ELF-1 (cell line): Measurements from ENCODE around the gene PDCD10.

ENCODE experiments used
- DNase-seq: peaks from one replicate; pipeline ENCODE4 v3.0.0-alpha.2; 2016; ENCODE audit warnings: low read depth, low spot score

Gene PDCD10

DNA sequence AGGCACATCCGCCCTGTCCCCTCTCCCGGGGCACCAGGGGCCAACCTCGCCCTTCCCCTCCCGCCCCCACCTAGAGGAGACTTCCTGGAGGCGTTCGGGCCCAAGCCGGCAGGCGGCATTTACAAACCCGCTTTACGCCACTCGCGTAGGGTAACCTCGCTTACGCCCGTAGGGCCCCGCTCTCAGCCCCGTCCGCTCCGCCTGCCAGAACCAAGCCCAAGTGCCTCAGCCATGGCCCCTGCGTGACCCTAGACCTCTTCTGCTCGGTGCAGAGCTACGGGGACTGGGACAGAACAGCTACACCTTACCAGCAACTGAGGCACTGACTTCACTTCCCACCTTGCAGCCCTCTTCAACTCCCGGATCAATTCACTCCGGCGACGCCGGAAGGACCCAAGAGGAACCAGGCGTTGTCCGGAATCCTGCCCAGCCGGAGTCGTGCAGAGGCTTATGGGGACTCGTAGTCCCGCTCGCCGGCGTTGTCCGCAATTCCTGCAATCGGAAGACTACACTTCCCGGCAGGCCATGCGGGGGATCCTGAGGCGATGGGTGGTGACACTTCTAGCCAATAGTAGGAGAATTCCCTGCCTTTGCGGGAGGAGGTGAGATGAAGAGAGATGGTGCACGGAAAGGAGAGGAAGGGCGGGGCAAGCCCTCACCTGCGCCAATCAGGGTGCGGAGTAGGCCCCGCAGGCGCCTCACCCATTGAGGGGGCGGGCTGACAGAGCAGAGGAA lies at the start of gene PDCD10:
Gene PDCD10 (minus strand): TSS at position 395 of the 735 bp plus-strand sequence. CDS start 14,735 bp downstream, outside the sequence.
- peak; percentile 99 for DNase-seq

DNA sequence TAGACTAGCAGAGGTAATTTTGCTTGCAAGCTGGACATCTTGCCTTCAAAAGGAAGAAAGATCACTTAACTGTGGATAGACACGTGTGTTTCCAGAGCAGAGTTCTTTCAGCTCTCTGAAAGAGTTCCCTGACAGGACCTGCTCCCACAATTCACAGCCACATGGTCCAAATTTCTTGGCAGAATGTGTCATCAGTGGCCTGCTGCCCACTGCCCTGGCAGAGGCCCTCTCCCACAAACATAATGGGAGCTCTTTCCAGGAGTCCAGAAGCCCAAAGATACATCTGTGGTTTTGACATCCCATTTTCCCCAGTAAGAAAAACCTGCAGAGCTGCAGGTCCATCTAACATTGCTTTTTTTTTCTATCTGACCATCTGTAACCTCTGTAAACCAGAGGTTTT lies 49.1 kb upstream of the PDCD10 start:
- DNase-seq, result no peak

DNA sequence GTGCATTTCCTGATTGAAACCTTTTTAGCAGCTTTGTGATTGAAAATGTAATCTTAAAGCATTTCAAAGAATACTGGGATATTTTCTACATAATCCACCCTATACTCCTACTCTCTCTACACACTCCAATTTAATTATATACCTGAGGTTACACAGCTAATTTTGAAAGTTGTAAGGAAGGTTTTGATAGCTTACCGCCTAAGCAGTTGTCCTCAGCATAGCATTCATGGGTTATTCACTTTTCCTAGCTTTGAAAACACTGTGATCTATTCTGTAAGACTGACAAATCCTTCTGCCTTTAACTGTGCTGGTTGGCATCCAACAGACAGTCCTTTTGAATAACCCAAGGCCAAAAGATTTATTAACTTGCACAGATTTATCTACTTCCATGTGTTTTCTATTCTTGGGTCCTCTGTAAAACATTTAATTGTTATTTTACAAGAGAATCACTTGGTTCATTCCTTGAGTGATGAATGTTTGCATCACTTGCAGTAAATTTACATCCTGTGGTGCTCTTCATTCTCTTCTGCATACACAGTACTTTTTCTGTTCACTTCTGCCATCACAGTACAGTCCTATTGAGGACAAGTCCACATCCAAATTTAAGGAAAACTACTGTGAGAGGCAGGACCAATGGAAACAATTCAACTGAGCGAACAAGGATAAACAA lies 45.7 kb upstream of the PDCD10 start:
- DNase-seq, result no peak

DNA sequence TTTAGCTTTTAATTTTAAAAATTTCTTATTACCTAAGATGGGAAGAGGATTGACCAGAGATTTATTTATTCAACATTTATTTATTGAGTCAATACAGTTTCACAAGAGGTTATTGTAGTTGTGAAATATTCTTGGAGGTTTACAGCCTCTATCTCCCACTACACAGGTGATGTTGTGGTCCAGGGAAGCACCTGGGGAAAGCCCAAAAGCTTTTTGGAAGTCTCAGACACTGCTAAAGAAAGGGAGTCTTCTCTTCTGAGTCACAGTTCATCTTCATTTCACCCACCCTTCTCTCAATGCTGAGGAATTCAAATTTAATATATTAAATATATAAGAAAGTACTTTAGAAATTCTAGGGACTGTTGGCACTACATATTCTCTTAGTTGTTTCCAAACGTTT lies 42.7 kb upstream of the PDCD10 start:
- no peak for DNase-seq

DNA sequence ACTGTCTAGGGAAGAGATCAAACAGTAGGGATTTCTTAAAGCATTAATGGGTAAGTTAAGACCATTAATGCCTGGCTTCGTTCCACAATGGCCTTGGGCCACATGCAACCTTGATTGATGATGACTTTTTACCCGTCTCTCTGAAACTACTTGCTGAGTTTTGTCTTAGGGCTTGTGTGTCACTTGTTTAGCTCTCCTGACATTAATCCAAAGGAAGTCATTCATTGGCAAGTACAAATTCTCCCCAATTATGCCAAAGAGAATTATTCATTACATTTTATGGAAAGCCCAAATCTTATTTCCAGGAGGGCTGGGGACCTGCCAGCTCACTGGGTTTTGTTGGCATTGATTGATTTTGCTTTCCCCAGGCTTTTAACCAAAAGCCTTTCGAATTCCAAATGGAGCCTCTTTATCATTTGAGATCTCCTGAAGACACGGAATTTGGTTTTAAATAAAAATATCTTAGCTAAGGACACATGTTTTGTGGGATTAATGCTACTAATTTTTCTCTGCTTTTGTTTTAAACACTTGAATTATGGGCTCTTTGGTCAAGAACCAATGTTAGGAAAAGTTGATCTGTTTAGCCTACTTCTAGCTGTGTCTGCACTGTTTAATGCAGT lies 41.5 kb upstream of the PDCD10 start:
- peak; percentile 11 for DNase-seq

DNA sequence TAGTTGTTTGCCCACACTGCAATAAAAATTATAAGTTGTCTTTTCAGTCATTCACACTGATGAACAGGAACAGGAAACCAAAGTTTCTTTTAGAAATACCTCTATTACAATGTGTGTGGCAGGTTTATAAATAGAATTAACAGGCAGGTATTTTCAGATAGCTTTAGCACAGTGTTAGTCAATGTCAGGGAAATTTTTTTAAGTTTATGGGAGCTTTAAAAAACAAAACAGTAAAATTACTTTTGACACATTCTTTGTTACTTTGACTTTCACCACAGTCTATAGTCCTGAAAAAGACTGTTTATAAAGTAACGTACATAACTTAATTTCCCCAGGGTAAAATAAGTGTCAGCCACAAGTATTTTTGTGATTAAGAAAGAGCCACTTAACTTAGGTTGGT lies 38.9 kb upstream of the PDCD10 start:
- no peak for DNase-seq

DNA sequence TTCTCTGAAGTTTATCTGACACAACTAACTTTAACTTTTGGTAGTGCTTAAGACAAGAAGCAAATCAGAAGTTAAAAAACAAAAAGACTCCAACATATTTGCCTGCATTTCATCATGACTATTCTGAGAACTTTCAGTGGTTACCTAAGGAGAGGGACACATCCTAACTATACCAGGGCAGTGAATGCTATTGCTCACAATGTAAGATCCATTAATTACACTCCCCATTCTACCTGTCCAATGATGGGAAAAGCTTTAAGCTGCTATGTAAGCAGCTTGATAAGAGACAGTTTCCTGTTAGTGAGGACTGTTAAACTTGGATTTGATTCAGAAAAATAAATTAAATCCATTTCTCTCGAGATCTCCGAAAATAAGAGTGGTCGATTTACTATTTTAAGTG lies 38.3 kb upstream of the PDCD10 start:
- no peak for DNase-seq

DNA sequence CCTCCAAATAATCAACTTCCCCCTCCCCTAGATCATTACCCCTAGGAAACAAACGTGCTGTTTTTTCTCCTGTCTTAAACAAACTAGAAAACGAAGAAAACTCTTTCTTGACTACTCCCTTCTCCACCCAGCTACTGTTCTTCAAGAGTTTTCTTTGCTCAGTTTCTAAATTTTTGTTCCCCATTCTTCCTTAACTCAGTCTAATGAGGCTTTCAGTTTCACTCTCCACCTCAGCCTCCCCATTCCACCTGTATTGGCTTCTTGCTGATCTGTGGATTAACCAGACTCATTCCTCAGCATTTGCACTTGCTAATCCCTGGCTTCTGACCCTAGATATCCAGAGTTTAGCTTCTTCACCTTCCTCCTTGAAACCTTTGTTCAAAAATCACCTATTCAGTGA lies 27.6 kb upstream of the PDCD10 start:
- no peak for DNase-seq

DNA sequence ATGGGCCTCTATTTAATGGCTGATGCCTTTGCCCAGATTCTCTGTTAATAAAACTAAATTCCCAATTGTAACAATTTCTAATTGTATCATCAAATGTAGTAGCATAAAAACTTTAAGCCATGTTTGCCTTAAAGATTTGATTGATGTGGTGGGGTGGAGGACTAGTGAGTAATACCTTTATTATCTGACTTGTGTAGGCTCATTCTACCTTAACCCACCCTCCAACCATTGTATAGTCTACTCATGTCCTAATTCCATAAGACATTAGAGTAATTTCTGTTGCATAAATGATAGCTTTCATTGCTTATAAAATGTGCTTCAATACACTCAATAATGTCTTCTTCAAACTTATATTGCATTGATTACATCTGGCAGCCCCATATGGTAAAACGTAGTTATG lies 26.6 kb upstream of the PDCD10 start:
- DNase-seq, result no peak

DNA sequence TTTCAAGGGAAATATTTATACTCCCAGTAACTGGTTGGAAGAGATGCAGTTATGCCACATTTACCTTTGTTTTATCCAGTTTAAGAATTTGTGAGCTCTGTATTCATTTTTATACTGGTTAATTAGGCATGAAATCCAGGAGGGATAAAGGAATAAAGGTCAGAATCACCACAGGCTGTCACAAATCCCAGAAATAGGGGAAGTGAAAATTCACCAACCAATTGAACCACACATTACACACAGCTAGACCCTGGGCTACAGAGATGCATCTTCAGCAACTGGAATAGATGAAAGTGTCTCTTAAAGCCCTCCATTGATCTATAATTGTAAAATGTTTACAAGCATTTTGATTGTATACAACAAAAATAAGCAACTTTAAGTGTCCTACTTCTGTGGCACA lies 19.4 kb upstream of the PDCD10 start:
- DNase-seq, result no peak

DNA sequence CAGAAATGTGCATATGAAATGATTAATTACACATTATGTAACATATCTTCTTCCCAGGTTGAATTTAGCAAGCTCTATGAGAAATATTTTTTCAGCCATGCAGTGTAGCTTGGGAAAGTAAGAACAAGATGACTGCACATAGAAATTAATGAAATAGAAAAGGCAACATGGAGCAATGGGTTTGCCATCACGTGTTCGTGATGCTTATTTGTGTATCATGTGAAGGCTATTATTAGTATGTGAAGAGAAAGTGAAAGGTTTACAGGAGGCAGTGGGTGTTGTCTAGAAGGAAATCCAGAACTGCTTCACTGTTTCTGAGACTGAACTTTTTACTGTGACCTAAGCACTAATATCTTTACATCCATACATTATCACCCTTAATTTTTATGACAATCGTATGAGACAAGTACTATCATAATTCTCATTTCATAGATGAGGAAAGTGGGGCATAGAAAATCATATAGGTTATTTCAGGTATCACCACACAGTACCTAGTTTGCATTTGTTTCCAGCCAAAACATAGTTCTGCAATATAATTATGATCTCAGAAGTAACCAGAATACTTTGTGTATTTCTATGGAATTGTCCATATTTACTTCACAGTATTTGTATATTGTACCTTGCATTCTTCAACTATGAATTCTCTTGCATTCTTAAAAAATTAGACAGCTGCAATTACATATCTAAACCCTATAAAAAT lies 15.7 kb upstream of the PDCD10 start:
- no peak for DNase-seq

DNA sequence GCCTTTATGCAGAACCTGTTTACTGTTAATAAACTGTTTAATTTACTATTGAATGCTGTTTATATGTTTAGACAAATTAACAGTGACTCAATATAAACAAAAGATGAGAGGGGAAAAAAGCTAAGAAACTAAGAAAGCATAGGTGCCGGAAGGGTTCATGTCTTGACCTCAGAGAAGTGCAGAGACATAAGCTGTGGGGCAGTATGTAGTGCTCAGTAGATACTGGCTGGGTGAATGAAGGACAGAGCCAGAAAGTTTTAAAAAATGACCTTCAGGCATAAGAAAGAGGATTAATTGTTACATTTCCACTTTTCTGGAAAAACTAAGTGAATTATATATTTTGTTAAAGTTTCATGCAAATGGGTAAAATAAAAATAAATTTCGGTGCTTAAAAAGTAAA lies 15.0 kb upstream of the PDCD10 start:
- DNase-seq, result no peak

DNA sequence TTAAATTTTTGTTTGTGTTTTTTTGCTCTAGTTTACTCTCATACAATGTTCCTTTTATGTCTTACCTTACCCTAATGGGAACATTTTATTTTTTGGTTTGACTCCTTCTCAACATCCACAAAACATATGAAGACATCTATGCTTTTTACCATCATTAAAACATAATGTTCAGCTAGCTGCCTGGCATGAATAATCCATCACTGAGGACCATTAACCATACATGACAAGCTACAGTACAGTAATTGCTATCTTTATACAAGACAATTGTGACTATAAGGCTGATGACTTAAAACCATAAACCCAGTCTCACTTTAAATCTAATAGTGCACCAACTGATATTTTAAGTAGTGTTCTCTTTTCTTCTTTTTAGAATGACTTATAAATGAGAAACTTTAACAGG lies 14.5 kb upstream of the PDCD10 start:
- DNase-seq, result no peak

DNA sequence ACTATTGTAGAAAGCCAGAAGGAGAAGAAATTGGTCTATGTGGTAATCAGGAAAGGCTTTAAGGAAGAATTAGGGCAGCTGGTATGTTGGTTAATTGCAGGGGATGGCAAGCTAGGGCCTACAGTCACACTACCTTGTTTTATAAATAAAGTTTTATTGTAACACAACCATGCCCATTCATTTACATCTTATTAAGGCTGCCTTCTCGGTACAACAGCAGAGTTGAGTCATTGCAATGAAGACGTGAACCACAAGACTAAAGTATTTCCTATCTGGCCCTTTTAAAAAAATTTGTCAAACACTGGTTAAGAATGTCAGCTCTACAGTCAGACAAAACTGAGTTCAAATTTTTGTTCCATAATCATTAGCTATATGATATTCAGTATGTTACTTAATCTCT lies 9.1 kb upstream of the PDCD10 start:
- DNase-seq, result no peak

DNA sequence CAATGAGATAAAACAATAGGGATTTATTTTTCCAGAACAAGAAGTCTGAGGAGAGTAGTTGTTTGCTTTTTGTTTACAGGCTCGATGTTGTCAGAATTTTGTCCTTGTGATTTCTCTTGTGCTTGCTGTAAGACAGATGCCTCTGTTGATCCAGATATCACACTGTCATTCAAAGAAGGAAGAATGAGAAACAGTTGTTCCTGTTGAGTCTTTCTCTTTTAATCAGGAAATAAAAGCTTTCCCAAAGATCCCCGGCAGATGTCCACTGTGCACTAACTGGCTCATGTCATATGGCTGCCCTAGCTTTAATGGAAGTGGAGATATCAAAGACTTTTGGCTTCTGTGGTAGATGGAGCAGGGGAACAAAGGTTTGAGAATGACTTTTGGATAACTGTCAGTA lies 7.6 kb upstream of the PDCD10 start:
- no peak for DNase-seq

DNA sequence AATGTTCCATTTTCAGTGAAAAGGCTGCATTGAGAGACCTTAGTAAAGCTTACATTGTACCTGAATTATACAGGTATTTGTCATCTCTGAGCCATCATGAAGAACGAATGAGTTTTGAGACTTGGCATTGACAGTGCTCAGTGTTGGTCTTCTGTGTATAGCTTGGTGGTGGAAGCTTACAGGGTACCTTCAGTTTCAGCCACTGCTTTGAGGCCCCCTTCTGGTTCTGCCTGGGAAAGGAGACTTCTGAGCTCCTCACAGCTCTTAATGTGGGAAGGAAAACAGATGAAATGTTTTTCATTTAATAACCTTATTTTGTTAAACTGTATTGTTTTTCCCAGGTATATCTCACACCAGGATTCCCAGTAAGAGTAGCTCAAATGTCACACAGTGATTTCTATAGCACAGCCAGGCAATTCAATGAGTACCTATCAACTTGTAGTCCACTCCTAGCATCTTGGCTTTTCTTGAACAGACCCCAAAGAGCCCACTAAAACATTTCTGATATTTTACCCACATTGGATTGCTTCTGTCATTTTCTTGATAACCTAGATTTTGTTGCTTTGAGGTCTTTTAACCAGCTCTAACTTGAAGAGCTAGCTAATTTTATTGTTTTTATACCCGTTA lies 6.4 kb upstream of the PDCD10 start:
- DNase-seq, result peak; percentile 32

DNA sequence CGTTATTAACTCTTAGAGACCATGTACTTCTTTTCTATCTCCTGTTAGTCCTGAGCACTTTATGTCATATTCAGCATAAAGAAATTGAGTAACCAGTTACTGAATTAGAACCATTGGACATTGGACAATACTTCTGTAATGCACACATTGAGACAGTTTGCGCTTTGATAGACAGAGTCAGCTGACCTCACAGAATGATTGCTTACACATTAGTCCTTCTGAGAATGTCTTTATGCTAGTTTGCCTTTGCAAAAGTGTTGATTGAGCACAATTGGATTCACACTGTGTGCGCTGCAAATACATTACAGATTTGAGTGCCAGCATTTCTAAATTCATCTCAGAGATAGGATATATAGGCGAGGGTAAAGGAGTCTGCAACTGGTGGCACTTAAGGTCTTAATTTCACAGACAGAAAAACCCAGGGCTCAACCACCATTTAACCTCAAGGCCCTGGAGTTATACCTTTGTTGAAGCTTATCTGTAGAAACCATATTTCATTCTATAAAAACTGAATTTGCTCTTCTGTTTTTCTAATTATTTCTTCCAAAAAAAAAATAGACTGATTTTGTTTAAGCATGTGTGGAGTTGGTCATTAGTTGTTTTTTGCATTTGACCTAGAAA lies 4.6 kb upstream of the PDCD10 start:
- no peak for DNase-seq

DNA sequence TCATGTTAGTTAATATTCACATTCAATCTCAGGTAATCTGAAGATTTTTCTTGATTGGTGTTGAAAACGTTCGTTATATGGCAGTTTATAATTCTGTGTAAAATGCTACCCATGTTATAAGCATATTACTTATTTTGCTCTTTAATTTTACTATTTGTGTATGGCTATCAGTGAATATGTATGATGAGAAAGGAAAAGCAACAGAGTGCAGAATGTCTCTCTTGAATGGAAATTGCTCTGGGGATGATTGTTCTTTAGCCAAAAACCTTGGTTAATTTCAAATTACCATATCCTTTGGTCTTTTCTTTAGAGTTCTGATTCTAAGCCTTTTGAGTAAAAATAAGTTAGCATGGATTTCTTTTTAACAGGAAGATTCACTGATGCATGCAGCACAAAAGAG lies 3.3 kb upstream of the PDCD10 start:
- DNase-seq, result no peak

DNA sequence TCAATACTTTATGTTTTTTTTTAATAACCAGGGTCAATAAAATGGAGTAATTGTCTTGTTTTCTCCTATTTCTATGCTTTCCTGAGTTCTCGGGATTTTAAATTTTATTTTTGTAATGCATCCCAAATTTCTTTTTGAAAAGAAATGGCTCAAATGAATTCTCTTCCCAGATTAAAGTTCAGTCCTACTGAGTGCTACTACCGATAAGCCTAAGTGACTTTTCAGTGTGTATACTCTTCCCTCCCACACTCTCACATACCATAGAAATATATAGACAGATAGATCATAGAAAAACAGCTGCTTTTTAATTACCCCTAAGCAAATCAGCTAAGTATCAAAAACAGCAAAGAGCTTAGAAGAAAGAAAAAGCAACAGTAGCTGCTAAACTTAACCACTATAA lies 2.3 kb upstream of the PDCD10 start:
- DNase-seq, result no peak

DNA sequence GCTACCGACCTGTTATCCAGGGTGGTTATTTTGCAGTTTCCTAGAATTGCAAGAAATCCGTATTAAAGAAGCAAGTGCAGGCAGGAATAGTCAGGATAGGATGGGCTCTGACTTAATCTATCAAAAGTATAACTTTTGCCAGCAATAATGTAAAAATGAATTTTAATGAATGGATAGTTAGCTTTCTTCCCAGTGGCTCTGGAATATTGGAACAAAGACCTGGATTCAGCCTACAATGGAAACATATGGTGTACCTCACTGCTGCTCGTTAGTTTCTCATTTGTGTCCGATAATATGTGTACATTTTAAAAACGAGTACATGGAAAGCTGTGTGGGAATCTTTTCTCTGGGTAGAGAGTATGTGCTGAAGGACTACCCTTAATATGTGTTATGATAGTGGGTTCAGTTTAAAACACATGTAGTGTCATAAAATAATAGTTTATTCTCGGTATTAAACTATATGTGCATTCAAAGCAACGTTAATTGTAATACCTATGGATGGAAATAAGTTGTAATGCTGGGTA lies 1.6 kb upstream of the PDCD10 start:
- no peak for DNase-seq
